GM12891 (cell line): ENCODE results near the gene TLX2.
A peak's percentile ranks its signal among the peaks of the same experiment; 100 is the strongest.

Source experiments
- DNase-seq: peaks from one replicate; pipeline ENCODE4 v3.0.0; 2011; ENCODE audit warnings: low spot score; ENCODE audit not compliant: insufficient read length
- FAIRE-seq: peaks from 2 replicates; lab custom pipeline; 2011; peaks lifted over from hg19 to GRCh38; lab: Jason Lieb, UNC
- PAX5 ChIP-seq: IDR thresholded peaks from 2 replicates; pipeline ENCODE4 v1.6.1; 2011; ENCODE audit warnings: low read length, moderate library complexity, mild to moderate bottlenecking; ENCODE audit not compliant: insufficient read depth, severe bottlenecking
- POLR2A ChIP-seq: IDR thresholded peaks from 2 replicates; pipeline ENCODE4 v1.6.1; 2011; ENCODE audit warnings: low read depth, low read length, control low read depth
- POLR2AphosphoS5 ChIP-seq: IDR thresholded peaks from 2 replicates; pipeline ENCODE4 v1.6.1; 2011; ENCODE audit warnings: low read depth, low read length, control low read depth
- POU2F2 ChIP-seq: IDR thresholded peaks from 2 replicates; pipeline ENCODE4 v1.6.1; 2011; ENCODE audit warnings: low read depth, mild to moderate bottlenecking, control low read depth, low read length, moderate library complexity
- SPI1 ChIP-seq: IDR thresholded peaks from 2 replicates; pipeline ENCODE4 v1.6.1; 2011; ENCODE audit warnings: low read depth, low read length, control low read depth
- TAF1 ChIP-seq: IDR thresholded peaks from 2 replicates; pipeline ENCODE4 v1.6.1; 2011; ENCODE audit warnings: low read depth, low read length, control low read depth

The TLX2 gene

DNA sequence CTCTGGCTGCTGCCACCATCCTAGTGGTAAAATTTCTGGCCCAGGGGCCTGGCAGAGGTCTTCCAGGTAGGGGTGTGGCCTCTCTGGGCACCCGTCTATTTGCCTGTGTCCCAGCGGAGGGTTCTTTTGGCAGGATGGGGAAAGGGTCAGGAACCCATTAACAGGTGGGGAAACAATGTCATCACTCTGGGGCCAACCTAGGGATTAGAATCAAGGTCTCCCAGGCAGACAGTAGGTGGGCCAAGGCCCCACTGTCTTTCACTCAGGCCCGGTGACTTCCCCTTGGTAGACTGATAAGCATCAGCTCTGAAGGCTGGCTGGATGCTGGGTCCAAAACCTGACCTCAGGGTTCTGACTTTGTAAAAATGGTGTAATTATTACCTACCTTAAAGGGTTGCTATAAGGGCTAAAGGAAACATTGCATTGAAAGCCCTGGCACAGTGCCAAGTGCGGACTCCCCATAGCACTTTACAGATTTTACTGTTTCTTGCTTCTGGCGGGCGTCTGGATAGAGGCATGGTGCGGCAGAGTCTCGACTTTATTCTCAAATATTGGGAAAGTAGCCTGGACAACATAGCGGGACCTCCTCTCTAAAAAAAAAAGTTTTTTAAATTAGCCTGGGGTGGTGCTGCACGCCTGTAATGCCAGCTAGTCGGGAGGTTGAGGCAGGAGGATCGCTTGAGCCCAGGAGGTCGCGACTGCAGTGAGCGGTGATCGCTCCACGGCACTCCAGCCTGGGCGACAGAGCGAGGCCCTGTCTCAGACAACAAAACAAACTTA lies 17.1 kb upstream of the TLX2 start:
- DNase-seq: no peak
- no peak for TF ChIP-seq POLR2AphosphoS5
- TF ChIP-seq PAX5: no peak
- TF ChIP-seq POU2F2: no peak
- TF ChIP-seq SPI1: no peak
- no peak for TF ChIP-seq POLR2A
- no peak for TF ChIP-seq TAF1
- FAIRE-seq: peak; percentile 13

DNA sequence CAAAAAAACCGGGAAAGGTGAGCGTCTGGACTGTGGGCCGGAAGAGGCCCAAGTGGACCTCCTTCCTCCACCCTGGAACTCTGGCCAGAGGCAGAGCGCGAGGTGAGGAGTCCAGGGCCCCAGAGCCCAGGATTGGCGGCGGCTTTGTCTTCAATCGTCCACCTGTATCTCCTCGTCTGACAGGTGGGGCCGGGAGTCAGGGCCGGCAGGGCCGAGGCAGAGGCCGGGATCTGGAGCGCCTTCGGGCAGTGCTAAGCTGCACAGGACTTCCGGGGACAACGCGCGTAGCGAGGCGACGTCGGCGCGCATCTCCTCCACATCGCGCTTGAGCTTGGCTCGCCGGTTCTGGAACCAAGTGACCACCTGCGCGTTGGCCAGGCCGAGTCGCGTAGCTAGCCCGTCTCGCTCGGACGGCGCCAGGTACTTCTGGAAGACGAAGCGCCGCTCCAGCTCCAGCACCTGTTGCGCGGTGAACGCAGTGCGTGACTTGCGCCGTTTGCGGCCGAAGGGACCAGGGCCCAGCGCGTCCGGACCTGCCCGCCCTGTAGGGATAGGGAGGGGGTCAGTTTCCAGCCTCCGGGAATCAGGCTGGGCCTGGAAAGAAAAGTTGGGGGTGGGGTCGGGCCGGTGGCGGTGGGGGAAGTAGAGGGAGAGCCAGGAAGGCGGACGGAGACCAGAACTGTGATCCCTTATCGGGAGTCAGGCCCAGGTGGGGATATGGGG lies 16.3 kb upstream of the TLX2 start:
- TF ChIP-seq POU2F2: no peak
- TF ChIP-seq POLR2A: no peak
- TF ChIP-seq TAF1: no peak
- no peak for TF ChIP-seq POLR2AphosphoS5
- TF ChIP-seq PAX5: no peak
- TF ChIP-seq SPI1: no peak
- DNase-seq (no peak), FAIRE-seq (peak; percentile 38)

DNA sequence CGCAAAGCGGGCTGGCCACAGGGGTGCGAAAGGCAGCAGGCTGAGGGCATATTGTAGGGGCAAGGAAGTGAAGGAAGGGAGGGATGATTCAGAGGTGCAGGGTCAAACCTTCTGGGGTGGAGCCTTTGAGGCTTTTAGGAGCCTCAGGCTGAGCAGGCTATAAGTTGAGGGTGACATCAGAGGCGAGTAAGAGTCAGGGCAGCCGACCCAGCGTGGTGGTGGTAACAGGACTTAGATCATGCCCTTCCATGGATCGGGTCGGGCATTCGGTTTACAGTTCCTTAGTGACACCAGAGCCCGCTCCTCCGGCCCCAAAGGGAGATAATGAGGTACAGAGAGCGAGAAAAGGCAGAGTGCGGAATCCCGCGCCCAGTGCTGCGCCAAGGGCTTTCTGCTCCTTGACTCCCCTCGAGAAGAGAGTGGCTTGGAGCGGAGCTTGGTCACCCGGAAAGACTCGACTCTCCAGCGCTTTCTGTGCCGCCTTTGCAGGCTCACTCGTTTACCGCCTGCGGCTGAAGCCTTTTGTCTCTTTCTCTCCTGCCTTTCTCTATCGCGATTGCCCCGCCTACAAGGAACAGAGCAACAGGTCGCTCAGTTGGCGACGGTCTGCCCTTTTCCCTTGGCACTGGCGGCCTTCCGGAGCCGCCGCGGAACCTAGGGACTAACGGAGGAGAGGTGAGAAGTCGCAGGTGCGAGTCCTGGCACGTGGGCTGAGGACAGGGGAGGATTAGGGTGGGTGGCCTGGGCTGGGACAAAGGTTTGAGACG lies 15.6 kb upstream of the TLX2 start:
- TF ChIP-seq POU2F2 (no peak), POLR2A (no peak), SPI1 (no peak), TAF1 (no peak), PAX5 (no peak), POLR2AphosphoS5 (no peak)
- peak; percentile 31 for FAIRE-seq

DNA sequence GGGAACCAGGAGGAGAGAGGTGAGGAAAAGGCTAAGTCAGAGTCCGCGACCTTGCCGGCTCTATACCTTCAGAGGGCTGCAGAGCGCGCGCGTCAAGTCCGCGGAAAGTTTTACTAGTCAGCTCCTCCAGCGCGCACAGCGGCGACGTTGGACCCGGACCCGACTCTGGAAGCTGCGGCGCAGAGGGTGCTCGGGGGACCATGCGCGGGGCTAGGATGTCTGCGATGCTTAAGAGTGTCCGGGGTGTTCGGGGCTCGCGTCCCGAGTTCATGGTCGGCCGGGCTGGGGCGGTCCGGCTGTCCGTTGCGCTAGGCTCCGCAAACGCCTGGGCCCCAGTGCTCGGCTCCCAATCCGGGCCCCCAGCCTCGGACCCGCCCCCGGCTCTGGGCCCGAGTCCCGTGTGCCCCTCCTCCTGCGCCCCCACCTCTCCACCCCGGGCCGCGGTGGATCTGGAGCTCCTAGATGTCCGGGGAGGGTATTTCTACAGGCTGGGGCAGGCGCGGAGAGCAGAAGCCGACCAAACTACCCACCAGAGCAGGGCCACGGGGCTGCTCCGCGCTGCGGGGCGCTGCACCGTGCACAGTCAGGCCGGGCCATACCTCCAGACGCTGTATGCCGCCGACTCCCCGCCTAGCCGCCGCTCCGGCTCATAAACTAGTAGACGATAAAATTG lies 14.8 kb upstream of the TLX2 start, which contains the start of gene LBX2:
TSS of gene LBX2 (minus strand) at position 337 of the 673 bp plus-strand sequence. CDS start at position 271, 66 bp downstream.
- no peak for FAIRE-seq
- TF ChIP-seq POU2F2 (no peak), POLR2A (no peak), SPI1 (no peak)
- DNase-seq: no peak

More for the DNA sequence above, 15.6 kb upstream of the TLX2 start:
- DNase-seq: no peak

DNA sequence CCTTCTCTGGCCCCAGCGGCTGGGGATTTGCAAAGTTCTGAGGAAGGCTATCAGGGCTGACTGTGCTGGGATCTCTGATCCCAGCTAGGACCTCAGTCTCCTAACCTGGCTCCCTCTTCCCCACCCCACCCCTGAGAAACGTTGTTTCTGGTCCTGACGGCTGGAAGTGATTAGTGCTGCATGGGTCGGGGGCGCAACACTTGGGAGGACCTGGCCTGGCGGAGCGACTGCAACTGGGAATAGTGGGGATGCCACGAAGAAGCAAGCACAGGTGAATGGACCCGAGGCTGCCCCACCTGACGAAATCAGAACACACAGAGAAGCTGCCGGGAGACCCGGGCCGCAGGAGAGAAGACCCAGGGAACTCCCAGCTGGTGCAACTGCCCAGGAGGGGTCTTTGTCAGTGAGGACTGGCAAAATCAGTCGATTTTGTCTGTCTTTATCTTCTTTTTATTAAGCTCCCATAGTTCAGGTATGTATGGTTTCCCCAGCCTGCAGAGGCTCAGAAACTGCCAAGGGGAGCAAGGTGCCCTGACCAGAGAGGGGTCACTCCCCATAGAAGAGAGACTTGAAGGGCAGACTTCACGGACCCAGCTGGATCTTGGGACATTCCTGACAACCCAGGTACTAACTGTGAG lies 14.2 kb upstream of the TLX2 start:
- FAIRE-seq (no peak), DNase-seq (no peak)
- TF ChIP-seq TAF1 (no peak), POU2F2 (no peak), PAX5 (no peak), POLR2AphosphoS5 (no peak), POLR2A (no peak), SPI1 (no peak)

DNA sequence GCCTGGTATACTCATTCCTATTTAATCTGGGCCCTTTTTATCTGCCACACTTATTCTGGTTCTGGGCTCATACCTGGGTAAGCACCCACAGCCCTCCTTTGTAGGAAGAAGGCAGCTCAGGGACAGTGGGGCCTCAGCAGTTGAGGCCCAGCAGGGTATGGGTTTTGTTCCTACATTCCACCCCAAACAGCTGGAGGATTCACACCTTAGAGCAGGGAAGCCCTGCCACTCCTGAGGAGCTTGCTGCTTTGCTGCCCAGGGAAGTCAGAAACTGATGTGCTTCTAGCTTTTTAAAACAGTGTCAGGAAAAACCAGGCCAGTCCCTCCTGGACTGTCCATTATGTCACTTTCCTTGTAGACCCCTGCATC lies 13.7 kb upstream of the TLX2 start:
- FAIRE-seq (no peak), DNase-seq (no peak)
- TF ChIP-seq SPI1 (no peak), POU2F2 (no peak), POLR2AphosphoS5 (no peak), TAF1 (no peak), PAX5 (no peak), POLR2A (no peak)

DNA sequence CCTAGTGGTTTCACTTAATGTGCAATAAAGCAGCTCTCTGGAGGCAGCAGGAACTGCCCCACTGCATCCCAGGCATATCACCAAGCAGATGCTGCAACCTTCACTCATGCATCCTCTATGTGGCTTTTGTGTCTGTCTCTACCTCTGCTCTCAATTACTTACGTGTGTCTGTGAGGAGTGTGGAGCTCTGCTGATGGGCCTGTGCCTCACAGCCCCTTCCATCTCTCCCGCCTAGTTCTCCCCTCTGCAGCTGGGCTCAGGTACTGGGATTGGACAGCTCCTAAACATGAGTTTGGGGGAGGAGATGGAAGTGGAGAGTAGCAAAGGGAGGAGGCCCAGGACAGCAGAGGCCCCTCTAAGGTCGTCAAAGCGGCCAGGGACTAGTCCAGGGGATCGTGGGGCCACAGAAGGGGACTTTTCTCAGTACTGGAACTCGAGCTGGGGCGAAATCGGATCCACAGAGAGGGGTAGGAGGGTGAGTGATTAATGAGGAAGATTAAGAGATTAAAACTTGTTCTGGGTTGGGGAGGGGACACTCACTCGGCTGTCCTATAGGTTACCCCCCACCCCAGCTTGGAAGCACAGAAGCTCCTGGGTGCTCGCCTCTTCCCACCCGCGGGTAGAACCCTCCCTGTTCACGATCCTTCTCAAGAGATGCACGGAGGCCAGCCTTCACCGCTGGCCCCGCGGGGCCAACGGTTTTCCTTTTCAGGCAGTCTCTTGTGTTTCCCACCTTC lies 12.7 kb upstream of the TLX2 start:
- DNase-seq: no peak
- no peak for FAIRE-seq
- TF ChIP-seq POU2F2 (no peak), SPI1 (no peak), POLR2AphosphoS5 (no peak), POLR2A (no peak), TAF1 (no peak), PAX5 (no peak)

DNA sequence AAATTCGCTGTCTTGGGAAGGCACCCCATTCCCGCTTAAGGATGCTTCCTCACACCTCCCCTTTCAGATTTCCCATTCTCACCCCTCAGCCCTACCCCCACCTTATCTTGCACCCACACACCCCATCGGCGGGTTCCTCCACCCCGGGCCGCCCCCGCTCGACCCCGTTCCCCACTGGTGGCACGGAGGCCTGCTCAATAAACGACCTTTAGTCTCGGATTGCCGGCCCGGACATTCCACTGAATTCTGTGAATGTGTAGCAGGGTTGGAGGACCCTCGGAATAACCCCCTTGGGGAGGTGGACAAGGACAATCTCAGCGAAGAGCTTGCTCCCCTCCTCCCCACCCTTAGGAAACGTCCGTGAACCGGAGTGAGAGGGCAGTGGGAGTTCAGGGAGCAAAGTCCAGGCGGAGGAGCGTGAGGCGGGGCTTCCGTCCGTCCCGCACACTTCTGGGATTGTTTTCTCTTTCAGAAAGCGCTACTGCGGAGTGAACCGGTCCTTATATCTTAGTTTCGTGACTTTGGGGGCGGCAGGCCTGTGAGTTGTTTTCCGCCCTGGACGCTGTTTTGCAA lies 12.0 kb upstream of the TLX2 start:
- DNase-seq (no peak), FAIRE-seq (no peak)
- no peak for TF ChIP-seq POLR2A
- TF ChIP-seq SPI1: no peak
- TF ChIP-seq PAX5: no peak
- no peak for TF ChIP-seq POU2F2
- TF ChIP-seq POLR2AphosphoS5: no peak
- no peak for TF ChIP-seq TAF1
